ENCODE data around the gene ZKSCAN5.

ZKSCAN5 gene

GRCh38 chr7:99504603-99505323, at the start of gene ZKSCAN5:
Gene ZKSCAN5 (plus strand): TSS chr7:99504662. CDS start chr7:99506045, 1,383 bp downstream.
- Histone ChIP-seq H3K9ac (ENCODE audit: low read length) (peak within 1 kb of the TSS; percentile 80), H3K36me3 (ENCODE audit: low read length) (peaks cover 4% of the 10 kb centered on the region; the same call in 1 of the 2 replicates), H3K27me3 (ENCODE audit: low read length) (no peaks in the 10 kb centered on the region), H3K9me2 (replicated peaks; ENCODE audit: insufficient read depth, low read length) (no peaks in the 10 kb centered on the region), H2AFZ (ENCODE audit: low read depth, low read length, severe bottlenecking) (peak within 1 kb of the TSS; percentile 83), H3K4me2 (ENCODE audit: low read depth, low read length, poor library complexity, severe bottlenecking) (peak within 1 kb of the TSS; percentile 85), H3K79me2 (ENCODE audit: insufficient read depth, low read length) (peaks cover 48% of the 10 kb centered on the region), H4K20me1 (ENCODE audit: low read depth, low read length) (no peaks in the 10 kb centered on the region), H3K9me3 (ENCODE audit: insufficient read depth, low read length) (no peaks in the 10 kb centered on the region), H3F3A (ENCODE audit: insufficient read depth) (peaks cover 18% of the 10 kb centered on the region), H3K4me3 (ENCODE audit: insufficient read depth, low read length, poor library complexity, severe bottlenecking) (peak within 1 kb of the TSS; percentile 79), H3K27ac (ENCODE audit: low read depth, low read length) (peak within 1 kb of the TSS; percentile 66)
- TF ChIP-seq EZH2phosphoT487 (conservative IDR thresholded peaks at IDR 0.05; ENCODE audit: low read length) = no peak
- TF ChIP-seq CTCF (IDR thresholded peaks at IDR 0.05; ENCODE audit: insufficient read depth, low read length, poor library complexity, severe bottlenecking) = no peak

DNA sequence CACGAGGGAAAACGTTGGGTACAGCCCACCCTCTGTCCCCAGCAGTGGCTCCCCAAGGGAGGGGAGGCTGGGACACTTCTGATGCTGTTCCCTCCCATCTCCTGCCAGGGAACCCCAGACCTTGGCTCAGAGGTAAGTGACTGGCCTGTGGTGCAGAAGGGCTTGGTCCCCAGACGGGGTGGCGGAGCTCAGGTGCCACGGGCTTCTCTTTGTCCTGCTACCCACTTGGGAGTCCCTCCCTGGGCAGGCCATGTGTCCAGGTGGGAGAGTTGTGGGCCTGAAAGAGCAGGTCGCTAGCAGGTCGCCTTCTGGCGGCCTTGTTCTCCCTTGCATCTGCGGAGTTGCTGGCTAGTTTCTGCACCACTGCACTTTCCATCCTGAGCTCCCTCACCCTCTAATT, 48.6 kb upstream of the ZKSCAN5 start:
- peaks cover 4% of the 10 kb centered on the region; the same call in 1 of the 2 replicates for H4K20me1 ChIP-seq (ENCODE audit: low read depth, low read length)
- H3K4me3 ChIP-seq (ENCODE audit: insufficient read depth, low read length, poor library complexity, severe bottlenecking) = no peak overlapping the region
- peaks cover 22% of the 10 kb centered on the region for H3F3A ChIP-seq (ENCODE audit: insufficient read depth)
- no peak overlapping the region for H3K27ac ChIP-seq (ENCODE audit: low read depth, low read length)
- H3K9ac ChIP-seq (ENCODE audit: low read length) = no peak overlapping the region
- H3K27me3 ChIP-seq (ENCODE audit: low read length) = no peaks in the 10 kb centered on the region
- no peaks in the 10 kb centered on the region for H3K9me2 ChIP-seq (replicated peaks; ENCODE audit: insufficient read depth, low read length)
- H3K36me3 ChIP-seq (ENCODE audit: low read length) = peaks cover 8% of the 10 kb centered on the region
- H3K79me2 ChIP-seq (ENCODE audit: insufficient read depth, low read length) = peaks cover 29% of the 10 kb centered on the region
- no peak for TF ChIP-seq CTCF (IDR thresholded peaks at IDR 0.05; ENCODE audit: insufficient read depth, low read length, poor library complexity, severe bottlenecking)
- TF ChIP-seq EZH2phosphoT487 (conservative IDR thresholded peaks at IDR 0.05; ENCODE audit: low read length) = no peak
- no peaks in the 10 kb centered on the region for H3K9me3 ChIP-seq (ENCODE audit: insufficient read depth, low read length)
- no peak overlapping the region for H3K4me2 ChIP-seq (ENCODE audit: low read depth, low read length, poor library complexity, severe bottlenecking)
- H2AFZ ChIP-seq (ENCODE audit: low read depth, low read length, severe bottlenecking) = no peak overlapping the region

- H3F3A ChIP-seq (ENCODE audit: insufficient read depth) = peaks cover 26% of the 10 kb centered on the region
- no peak overlapping the region for H2AFZ ChIP-seq (ENCODE audit: low read depth, low read length, severe bottlenecking)
- peaks cover 33% of the 10 kb centered on the region for H3K79me2 ChIP-seq (ENCODE audit: insufficient read depth, low read length)
- no peak overlapping the region for H3K4me2 ChIP-seq (ENCODE audit: low read depth, low read length, poor library complexity, severe bottlenecking)
- H3K27ac ChIP-seq (ENCODE audit: low read depth, low read length) = no peak overlapping the region
- no peak overlapping the region for H3K9ac ChIP-seq (ENCODE audit: low read length)
- no peaks in the 10 kb centered on the region for H3K9me3 ChIP-seq (ENCODE audit: insufficient read depth, low read length)
- peaks cover 4% of the 10 kb centered on the region; the same call in 1 of the 2 replicates for H4K20me1 ChIP-seq (ENCODE audit: low read depth, low read length)
- TF ChIP-seq EZH2phosphoT487 (conservative IDR thresholded peaks at IDR 0.05; ENCODE audit: low read length) (no peak), CTCF (IDR thresholded peaks at IDR 0.05; ENCODE audit: insufficient read depth, low read length, poor library complexity, severe bottlenecking) (no peak)
- no peaks in the 10 kb centered on the region for H3K9me2 ChIP-seq (replicated peaks; ENCODE audit: insufficient read depth, low read length)
- H3K36me3 ChIP-seq (ENCODE audit: low read length) = peaks cover 8% of the 10 kb centered on the region
- H3K27me3 ChIP-seq (ENCODE audit: low read length) = no peaks in the 10 kb centered on the region
- no peak overlapping the region for H3K4me3 ChIP-seq (ENCODE audit: insufficient read depth, low read length, poor library complexity, severe bottlenecking)
Measured at GRCh38 chr7:99456288-99456687, 48.2 kb upstream of the ZKSCAN5 start.
